T-helper 1 cell (primary cell): ENCODE data around the gene HOXB13.
"Not testable (repeated sequence)": the region's sequence is repeated elsewhere in the genome, so short reads cannot be mapped to it uniquely, and the experiment has no call there.

Source experiments
- DNase-seq, 5 donors: peaks; one replicate each; pipeline ENCODE4 v3.0.0-alpha.2; 2012 to 2020

Gene HOXB13

DNA sequence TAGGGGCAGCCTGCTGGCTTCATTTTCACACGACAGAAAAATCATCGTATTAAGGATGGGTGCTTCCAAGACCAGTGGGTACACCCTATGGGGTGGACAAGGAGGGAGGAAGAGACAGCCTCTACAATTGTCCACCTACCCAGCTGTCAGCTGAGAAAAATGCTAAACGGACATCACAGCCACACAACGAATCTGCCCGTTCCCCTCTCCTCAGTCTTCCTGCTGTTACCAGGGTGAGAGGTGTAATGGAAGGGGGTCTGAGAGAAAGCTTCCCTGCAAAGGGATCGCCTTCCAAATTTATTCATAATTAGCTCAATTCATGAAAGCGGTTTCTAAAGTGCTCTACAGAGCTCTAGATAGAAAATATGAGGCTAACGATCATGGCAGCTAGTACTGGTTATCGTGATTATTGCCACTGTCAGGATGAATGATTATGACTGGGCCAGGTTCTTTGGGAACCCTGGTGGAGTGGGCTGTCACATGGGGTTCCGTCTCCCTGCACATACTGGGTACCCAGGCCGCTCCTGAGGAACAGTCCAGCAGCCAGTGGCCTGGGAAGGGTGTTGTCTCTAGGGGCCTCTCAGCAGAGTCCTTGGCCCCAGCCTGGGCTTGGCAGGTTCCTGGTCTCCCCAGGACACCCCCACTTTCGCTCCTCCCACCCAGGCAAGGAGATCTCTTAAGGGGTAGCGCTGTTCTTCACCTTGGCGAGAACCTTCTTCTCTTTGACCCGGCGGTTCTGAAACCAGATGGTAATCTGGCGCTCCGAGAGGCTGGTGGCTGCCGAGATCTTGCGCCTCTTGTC, 2.2 kb downstream of the HOXB13 start:
- no peak for DNase-seq

DNA sequence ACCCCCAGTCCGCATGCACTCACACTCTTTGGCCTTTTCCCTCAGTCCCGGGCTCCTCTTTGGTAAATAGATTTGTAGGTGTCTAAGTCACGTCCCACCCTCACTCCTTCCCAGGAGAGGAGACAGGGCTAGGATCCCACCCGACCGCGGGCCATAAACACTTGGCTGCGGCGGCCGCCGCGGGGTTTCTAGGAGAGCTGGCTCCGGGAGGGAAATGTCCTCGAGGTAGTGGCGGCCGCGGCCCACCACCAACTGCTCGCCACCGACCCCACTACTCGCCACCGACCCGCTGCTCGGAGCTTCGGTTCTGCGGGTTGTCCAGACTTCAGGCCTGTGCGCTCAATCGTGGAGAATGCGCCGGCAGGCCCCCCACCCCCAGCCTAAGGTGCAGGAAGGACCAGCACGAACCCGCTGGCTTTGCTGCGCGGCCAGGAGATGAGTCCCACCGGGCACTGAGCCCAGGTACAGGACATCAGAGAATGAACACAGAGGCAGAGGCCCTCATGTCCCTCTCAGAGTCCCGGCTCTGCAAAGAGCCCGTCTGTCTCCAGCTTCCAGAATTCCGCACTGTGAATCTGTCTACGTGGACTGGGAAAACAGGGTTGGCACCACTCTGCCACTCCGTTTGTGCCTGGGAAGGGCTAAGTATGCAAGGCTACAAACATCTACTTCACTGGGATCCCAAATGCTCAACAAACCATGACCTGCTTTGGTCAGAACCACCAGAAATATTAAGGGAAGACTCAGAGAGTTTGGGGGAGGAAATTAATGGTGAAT, 3.1 kb downstream of the HOXB13 start:
- DNase-seq: no peak

DNA sequence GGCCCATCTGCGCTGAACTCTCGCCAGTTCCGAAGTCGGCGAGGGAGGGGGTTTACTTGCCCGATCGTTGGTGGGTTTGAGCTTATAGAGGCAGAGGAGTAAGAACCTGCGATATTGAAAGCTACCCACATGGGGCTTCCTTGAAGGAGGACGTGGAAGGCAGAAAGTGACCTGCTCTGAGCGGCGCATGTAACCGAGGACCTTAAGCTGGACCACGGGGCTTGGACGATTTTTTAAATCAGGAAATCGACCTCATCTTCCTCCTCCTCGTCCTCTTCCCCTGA, 3.6 kb downstream of the HOXB13 start:
- no peak for DNase-seq

DNA sequence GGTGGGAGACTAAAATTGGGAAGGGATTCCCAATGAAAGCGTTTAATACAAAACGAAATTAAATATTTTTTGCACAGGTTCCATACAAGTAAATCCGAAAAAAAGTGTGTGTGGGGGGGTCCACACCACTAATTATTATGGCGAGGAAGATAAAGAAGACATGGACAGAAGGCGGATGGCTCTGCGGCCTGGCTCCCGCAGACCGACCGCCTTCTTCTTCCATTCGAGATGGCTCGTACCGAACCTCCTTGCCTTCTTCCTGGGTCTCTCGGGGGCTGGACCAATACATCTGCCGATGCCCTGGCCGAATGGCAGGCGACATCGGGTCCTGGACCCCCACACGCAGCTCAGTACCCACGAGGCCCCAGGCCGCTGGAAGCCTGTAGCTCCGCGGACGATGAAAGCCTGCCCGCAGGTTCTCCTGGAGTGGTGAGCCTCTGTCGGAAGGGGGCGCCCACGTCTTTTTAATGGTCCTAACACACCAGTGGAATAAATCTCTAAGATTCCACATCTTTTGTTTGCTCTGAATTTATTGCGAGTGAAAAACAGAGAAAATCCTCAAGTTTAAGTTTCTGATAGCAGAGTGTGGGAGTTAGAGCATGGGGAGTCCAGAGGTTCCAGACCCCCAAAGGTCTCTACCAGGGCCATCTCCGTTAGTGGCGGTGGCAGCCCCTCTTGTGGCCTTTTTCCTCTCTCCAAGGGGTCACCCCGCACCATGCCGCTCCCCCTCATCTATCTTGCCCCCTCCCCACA, 4.1 kb downstream of the HOXB13 start:
- DNase-seq: peak; percentile 39 to 80 (median 59)

DNA sequence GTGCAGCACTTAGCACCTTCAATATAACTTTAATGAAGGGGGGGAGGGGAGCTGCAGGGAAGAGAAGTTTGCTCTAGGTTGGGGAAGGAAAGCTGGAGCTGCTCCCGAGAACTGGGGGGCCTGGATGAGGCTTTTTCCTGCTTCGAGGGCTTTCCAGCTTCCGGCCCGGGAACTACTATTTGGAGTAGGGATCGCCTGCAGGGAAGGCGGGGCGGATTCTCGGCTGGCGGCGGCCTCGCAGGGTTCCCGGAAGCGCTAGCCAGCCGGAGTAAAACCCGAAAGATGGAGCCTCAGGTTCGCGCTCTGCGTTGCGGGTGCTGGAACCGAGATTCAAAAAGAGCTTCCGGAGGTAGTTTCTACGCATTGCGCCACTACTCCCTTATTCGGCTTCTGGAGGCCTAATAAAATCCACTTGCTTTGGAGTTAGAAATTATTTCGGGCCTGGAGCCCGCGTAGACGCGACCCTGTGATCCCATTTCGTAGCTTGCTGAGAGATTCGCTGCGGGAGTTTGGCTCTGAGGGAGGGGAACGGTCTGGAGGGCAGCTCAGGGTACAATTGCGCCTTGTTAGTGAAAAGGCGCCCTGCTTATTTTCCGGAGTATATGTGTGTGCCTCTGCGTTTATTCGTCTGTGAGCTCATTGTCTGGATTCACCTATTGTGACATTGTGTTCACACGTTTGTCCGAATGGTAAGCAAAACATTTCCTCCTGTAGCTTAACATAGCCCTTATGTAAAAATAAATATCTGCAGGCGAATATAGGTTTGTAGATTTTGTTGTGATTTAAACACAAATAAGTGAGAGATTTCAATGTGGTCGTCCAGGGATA, 4.9 kb downstream of the HOXB13 start:
- DNase-seq: peak in 1 of 5 donors; percentile 32

DNA sequence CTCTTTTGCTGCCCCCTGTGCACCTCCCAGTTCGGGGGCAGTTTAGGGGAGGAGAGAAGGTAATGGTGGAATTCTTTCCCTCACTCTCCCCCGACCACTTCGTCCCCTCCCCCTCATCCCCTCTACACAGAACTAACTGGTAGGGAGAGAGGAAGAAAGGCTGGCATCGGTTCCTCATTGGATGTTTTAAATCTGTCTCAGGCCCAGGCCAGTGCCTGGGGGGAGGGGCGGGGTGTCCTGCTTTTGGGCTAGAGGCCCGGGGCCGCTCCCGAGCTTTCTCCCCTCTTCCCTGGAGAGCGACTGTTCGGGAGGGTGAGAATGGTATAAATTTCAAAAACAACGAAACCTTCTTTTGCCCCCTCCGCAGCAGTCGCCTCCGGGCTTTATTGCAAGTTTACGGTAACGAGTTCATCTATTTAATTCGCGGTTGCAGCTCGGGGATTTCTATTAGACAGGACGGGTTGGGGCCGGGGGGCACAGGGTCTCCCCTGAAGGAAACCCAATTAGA, 5.6 kb downstream of the HOXB13 start, which contains the start of gene PRAC2:
Gene PRAC2 (plus strand): TSS at position 271 of the 508 bp plus-strand sequence. CDS start 1,226 bp downstream, outside the sequence.
- no peak for DNase-seq

DNA sequence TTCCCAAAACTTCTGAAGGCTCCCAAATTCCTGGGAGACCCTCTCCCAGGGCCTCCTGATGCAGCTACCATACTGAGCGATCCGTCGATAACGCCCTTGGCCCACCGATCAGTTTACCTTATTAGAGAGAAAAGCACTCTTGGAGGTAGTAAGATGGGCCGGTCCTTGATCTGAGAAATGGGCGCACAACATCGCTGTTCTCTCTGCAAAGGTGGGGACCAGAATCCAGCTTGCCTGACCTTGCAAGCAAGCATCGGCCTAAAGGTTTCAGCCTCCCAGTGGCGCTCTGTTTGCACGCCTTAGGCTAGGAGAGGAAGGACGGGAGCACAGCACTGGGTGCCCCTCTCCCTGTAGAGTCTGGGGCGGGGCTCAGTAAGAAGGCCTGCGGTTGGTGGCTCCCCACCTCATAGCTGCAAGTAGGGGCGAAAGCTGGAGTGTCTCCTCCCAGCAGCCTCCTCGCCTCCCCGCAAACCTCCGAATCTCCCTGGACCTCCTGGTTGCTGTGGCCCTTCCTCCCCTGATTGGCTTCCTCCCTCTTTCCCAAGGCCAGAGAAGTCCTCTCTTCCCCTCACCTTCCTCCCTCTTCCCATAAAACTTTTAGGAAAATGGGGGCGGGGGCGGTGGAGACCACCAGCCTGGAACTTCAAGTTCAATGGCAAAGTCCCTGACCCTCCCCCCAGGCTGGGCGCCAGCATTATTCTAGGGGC, 6.2 kb downstream of the HOXB13 start, which contains the start of gene PRAC1:
Gene PRAC1 (minus strand): TSS at position 318 of the 707 bp plus-strand sequence. CDS start 126 bp downstream, at position 192.
- DNase-seq: no peak

DNA sequence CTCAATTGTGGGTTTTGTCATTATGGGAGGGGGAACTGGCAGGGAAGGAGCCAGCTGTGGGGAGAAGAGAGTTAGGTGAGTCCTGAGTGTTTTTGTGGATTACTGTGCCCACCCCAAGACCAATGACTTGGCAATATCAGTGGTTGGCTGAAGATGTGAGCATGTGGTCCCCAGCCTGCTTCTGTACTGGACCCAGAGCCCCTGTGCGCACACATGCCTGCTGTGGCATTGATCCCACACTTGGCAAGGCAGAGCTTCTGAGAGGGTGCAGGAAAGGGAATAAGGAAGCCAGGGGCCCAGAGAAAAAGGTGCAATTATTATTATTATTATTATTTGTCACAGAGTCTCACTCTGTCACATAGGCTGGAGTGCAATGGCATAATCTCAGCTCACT, 7.5 kb downstream of the HOXB13 start:
- DNase-seq: no peak

DNA sequence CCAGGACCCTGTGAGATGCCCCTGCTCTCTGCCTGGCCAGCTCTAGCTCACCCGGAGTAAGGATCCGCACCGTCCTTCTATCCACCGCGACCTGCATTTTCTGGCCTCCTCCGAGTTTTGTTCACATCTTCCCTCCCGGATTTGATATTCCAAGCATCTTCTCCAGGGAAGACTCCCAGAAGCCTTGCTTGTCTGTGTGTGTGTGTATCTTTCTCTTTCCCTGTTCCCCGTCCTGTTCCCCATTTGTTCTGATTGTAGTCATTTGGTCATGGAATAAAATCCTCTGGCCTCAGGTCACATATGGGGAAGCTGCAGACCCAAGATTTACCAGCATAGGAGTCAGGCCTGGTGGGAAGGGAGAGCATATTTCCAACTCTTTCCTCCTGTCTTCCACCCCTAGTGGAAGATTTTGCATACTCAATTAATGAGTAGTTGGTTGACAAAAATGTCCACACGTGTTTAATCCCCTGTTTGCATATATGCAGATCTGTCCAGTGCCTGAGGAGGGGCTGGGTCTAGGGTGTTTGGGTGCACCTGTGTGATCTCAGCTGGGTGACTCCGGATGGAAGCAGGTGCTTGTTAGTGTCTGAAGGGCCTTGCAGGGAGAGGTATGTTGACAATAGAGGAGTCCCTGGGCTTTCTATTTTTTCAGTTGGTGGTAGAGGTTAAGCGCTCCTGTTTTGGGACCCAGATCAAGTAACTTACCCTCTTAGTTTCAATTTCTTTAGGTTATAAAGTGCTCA, 8.1 kb downstream of the HOXB13 start:
- no peak for DNase-seq

DNA sequence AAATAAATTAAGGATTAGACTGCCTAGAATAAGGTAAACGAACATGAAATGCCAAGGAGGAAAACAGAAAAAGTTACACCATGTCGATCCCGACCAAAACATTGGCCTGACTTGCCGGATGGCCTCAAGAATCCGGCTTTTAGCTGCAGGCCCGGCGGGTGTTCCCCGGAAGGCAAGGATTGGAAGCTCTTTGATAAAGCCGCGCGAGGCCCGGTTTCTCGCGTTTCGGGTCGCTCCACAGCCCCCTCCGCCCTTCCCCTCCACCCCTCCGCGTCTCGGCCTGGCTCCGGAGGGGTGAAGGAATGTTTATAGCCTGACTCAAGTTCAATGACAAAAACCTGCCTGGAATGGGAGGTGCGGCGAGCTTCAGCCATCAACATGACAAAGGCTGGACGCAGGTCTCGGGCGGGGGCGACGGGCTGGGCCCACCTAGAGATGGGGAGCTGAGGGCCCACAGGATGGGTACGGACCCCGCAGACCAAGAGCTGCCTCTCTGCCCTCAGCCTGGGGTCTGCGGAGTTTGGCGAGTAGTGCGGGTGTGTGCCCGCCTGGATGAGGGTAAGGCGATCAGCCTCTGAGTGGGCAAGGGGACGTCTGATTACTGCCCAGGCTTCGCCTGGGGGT, 8.8 kb downstream of the HOXB13 start:
- no peak for DNase-seq

DNA sequence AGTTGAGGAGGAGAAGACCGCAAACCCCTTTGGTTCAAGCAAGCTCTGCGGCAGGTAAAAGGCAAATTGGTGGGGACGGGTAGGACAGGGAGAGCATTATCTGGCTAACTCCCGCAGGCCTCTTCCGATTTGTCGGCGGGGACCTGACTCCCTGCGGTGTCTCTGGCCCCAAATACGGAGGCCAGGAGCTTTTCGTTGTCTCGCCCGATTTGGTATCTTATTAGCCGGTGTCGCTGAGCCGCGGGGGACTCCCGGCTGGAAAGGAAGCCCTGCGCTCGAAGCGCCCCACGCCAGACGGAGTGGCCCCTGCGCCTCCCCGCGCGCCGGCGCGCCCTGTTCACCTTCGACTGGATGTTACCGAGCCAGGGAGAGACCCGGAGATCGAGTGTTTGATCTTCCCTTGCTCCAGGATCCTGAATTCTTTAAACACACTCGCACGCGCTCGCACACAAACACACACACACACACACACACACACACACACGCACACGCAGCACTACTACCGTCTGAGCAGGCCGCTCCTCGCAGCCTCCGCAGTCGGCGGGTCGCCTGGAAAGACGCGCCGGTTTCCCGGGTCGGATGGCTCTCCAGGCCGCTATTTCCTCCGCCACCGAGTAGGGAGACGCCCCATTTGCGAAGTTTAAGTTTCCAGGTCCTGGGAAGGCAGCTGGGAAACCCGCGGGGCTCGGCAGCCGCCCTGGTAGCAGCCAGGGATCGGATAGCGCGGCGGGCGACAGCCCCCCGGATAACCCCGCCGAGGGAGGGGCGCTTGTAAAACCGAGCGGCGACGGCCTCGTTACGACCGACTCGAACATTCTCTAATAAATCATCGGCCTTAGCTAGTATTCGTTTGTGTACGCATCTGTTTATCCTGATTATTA, 9.5 kb downstream of the HOXB13 start:
- no peak for DNase-seq

DNA sequence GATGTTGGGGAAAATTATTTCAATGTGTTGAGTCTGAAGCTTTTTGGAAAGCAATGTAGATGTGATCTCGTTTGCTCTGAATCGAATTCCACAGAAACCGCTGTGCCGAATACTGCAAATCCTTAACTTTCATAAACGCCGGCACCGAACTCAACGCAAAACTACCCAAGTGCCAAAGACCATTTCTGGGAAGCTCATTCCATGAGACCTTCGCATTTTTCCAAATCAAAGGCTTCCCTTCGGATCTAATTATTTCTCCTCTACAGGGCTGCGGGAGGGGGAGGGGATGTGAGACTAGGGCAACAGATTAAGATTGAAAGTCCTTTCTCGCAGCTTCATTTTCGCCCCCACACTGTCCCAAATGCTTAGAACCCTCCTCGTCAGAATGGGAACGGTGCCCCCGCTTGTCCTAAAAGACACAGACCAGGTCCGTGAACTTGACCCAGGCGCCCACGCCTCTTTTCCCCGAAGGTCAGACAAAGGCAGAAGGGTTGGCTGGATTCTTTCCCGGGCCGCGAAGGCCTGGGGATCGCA, 10.3 kb downstream of the HOXB13 start:
- DNase-seq: no peak

DNA sequence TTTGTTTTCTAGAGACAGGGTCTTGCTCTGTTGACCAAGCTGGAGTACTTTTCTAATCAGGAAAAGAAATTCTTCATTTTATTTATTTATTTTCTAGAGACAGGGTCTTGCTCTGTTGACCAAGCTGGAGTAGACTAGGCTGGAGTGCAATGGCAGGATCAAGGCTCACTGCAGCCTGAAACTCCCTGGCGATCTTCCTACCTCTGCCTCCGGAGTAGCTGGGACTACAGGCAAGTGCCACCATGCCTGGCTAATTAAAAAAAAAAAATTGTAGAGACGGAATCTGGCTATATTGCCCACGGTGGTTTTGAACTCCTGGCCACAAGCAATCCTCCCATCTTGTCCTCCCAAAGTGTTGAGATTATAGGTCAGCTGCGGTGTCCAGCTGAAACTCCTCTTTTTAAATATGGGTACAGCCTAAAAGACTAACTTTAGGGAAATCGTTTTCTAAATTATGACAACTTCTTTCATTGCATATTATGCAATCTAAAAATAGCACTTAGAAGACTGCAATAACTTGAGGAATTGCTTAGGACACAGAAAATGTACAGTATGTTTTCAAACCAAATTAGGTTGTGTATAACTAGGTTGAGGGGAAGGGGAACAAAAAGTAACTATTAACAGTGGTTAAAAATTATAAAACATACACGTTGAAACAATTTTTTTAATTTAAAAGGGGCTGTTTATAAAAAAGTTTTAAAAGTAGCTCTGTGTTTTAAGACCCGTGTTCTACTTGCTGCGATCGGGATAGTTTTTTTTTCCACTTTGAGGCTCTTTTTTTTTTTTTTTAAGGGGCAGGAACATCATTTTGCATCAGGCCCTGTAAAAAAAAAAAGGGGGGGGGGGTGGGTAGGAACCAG, 11.0 kb downstream of the HOXB13 start:
- DNase-seq: no peak

DNA sequence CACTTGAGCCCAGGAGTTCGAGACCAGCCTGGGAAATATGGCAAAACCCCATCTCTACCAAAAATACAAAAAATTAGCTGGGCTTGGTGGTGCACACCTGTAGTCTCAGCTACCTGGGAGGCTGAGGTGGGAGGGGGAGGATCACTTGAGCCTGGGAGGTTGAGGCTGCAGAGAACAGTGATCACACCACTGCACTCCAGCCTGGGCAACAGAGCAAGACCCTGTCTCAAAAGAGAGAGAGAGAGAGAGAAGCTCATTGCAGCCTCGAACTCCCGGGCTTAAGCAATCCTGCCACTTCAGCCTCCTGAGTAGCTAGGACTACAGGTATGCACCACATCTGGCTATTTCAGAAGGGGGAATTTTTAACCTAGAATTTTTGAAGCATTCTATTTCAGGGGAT, 12.0 kb downstream of the HOXB13 start:
- DNase-seq: not testable (repeated sequence)

DNA sequence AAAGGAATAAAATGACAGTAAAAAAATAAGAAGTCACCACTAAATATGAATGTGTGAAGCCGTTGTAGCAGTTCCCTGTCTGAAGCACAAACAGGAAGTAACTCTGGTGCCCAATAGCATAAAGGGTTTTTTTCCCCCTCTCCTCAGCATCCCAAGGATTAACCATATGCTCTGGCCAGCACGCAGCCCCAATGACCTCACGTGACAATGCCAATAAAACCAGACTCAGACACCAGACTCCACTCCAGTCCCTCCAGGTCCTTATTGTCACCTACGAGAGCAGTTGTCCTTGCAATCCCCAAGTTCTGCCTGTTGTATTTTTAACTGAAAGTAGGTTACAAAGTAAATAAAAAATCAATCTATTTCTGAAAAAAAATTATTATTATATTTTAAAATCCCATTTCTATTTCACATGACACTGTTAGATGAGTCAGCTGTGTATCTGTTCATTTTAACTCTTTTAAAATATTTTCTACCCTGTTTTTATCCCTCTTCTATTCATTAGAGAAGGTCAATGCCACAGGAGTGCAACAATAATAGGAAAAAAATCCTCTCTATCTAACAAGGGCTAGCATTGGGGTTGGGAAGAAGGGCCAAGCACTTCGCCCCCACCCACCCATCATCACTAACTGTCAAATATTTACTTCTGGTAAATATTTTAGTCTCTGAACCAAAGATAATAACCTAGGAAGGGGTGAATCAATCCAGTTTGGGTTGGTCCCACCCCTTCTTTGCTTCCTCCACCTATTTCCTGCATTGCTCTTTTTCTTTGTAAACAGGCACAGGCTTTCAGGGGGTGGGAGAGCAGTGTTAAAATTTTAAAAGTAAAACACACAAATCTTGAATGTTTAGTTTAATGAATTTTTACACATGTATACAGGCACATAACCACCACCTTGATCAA, 12.8 kb downstream of the HOXB13 start:
- DNase-seq: no peak

DNA sequence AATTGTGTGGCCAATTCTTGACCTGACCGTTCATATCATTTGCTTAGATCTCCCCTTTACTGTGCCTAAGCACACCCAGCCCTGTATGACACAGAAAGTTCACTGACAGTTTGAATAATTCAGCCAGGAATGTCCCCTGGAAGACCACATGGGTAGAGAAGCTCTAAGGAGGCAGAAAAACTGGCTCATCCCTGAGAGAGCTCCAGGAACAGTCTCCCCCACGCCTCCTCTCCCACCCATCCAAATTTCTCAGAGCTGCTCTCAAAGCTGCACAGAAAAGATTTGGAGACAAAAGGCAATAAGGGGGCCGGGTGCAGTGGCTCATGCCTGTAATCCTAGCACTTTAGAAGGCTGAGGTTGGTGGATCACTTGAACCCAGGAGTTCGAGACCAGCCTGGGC, 17.4 kb downstream of the HOXB13 start:
- no peak for DNase-seq
